H9 (cell line): ENCODE measurements around the gene TEX55. TPM values are rescaled to one million over a fixed set of nuclear protein-coding genes. Genes with fewer than 3 reads are reported as not detected.

ENCODE experiments used
- DNase-seq: peaks from one replicate; pipeline ENCODE4 v3.0.0-alpha.2; 2017
- H2AFZ ChIP-seq: one replicate; pipeline ENCODE4 v1.6.1; 2013; ENCODE audit warnings: mild to moderate bottlenecking, low read length, control low read depth, moderate library complexity
- H2AK5ac ChIP-seq: 2 replicates; pipeline ENCODE4 v1.6.1; 2013; ENCODE audit warnings: low read length, control low read depth, mixed read lengths; ENCODE audit not compliant: insufficient read length
- H2BK120ac ChIP-seq: one replicate; pipeline ENCODE4 v1.6.1; 2013; ENCODE audit warnings: low read depth, mild to moderate bottlenecking, low read length, control low read depth, inconsistent platforms; ENCODE audit not compliant: poor library complexity, severe bottlenecking
- H2BK12ac ChIP-seq: 2 replicates; pipeline ENCODE4 v1.6.1; 2013; ENCODE audit warnings: low read length, control low read depth, mixed read lengths, low read depth; ENCODE audit not compliant: insufficient read length
- H2BK15ac ChIP-seq: 2 replicates; pipeline ENCODE4 v1.6.1; 2013; ENCODE audit warnings: low read depth, low read length, control low read depth
- H2BK20ac ChIP-seq: one replicate; pipeline ENCODE4 v1.6.1; 2013; ENCODE audit warnings: low read depth, mild to moderate bottlenecking, low read length, control low read depth, inconsistent platforms; ENCODE audit not compliant: poor library complexity, severe bottlenecking
- H2BK5ac ChIP-seq: 2 replicates; pipeline ENCODE4 v1.6.1; 2013; ENCODE audit warnings: low read length, control low read depth, mixed read lengths; ENCODE audit not compliant: insufficient read length
- H3K14ac ChIP-seq: 2 replicates; pipeline ENCODE4 v1.6.1; 2013; ENCODE audit warnings: low read length, control low read depth; ENCODE audit not compliant: insufficient read depth
- H3K18ac ChIP-seq: 2 replicates; pipeline ENCODE4 v1.6.1; 2013; ENCODE audit warnings: low read depth, mild to moderate bottlenecking, mixed read lengths, low read length, control low read depth; ENCODE audit not compliant: insufficient read length
- H3K23ac ChIP-seq: 2 replicates; pipeline ENCODE4 v1.6.1; 2013; ENCODE audit warnings: low read length, control low read depth, mixed read lengths, low read depth; ENCODE audit not compliant: insufficient read length
- H3K23me2 ChIP-seq: 2 replicates; pipeline ENCODE4 v1.6.1; 2013; ENCODE audit warnings: low read depth, mild to moderate bottlenecking, mixed read lengths, low read length, control low read depth; ENCODE audit not compliant: insufficient read length, poor library complexity, severe bottlenecking
- H3K27ac ChIP-seq: 2 replicates; pipeline ENCODE4 v1.5.1; 2013; ENCODE audit warnings: low read length, control low read depth, mixed read lengths, low read depth; ENCODE audit not compliant: insufficient read length
- H3K27me3 ChIP-seq: 2 replicates; pipeline ENCODE4 v1.6.1; 2013; ENCODE audit warnings: low read length, control low read depth, inconsistent platforms; ENCODE audit not compliant: insufficient read depth
- H3K4ac ChIP-seq: 2 replicates; pipeline ENCODE4 v1.6.1; 2013; ENCODE audit warnings: low read depth, mild to moderate bottlenecking, control low read depth, inconsistent platforms, low read length, moderate library complexity
- H3K4me1 ChIP-seq: 2 replicates; pipeline ENCODE4 v1.6.1; 2013; ENCODE audit warnings: low read length, control low read depth, inconsistent platforms; ENCODE audit not compliant: insufficient read depth
- H3K4me2 ChIP-seq: 2 replicates; pipeline ENCODE4 v1.6.1; 2013; ENCODE audit warnings: low read length, control low read depth, mixed read lengths; ENCODE audit not compliant: insufficient read length, insufficient read depth
- H3K56ac ChIP-seq: 2 replicates; pipeline ENCODE4 v1.6.1; 2013; ENCODE audit warnings: low read depth, mild to moderate bottlenecking, mixed read lengths, low read length, control low read depth; ENCODE audit not compliant: insufficient read length
- H3K79me1 ChIP-seq: 2 replicates; pipeline ENCODE4 v1.6.1; 2013; ENCODE audit warnings: low read depth, mild to moderate bottlenecking, moderate library complexity, low read length, control low read depth, inconsistent platforms; ENCODE audit not compliant: insufficient read depth, poor library complexity, severe bottlenecking
- H3K79me2 ChIP-seq: 2 replicates; pipeline ENCODE4 v1.6.1; 2013; ENCODE audit warnings: low read length, control low read depth, inconsistent platforms; ENCODE audit not compliant: insufficient read depth
- H3K9ac ChIP-seq: 2 replicates; pipeline ENCODE4 v1.6.1; 2013; ENCODE audit warnings: low read length, control low read depth, mixed read lengths; ENCODE audit not compliant: insufficient read length; ENCODE audit errors: extremely low read depth
- H3K9me3 ChIP-seq: one replicate; pipeline ENCODE4 v1.6.1; 2013; ENCODE audit warnings: low read depth, low read length, inconsistent platforms; ENCODE audit not compliant: control insufficient read depth
- H3T11ph ChIP-seq: one replicate; pipeline ENCODE4 v1.6.1; 2013; ENCODE audit warnings: mild to moderate bottlenecking, low read length, control low read depth, inconsistent platforms
- H4K20me1 ChIP-seq: one replicate; pipeline ENCODE4 v1.6.1; 2013; ENCODE audit not compliant: control insufficient read depth, insufficient read length, insufficient read depth
- H4K5ac ChIP-seq: 2 replicates; pipeline ENCODE4 v1.6.1; 2013; ENCODE audit warnings: low read depth, mild to moderate bottlenecking, mixed read lengths, low read length, control low read depth; ENCODE audit not compliant: insufficient read length
- H4K8ac ChIP-seq: replicated peaks from 2 replicates; pipeline ENCODE4 v1.6.1; 2013; ENCODE audit warnings: low read length, control low read depth, mixed read lengths, low read depth; ENCODE audit not compliant: insufficient read length
- H4K91ac ChIP-seq: 2 replicates; pipeline ENCODE4 v1.6.1; 2013; ENCODE audit warnings: low read depth, mild to moderate bottlenecking, moderate library complexity, mixed read lengths, low read length, control low read depth; ENCODE audit not compliant: insufficient read length
- H3K27ac Mint-ChIP-seq, 3 experiments: 2 replicates in 2 of 3; 3 replicates in 1 of 3; pipeline ENCODE4 v1.8.0; 2020 to 2021; ENCODE audit warnings: mixed read lengths in 3 of 3, mild to moderate bottlenecking in 1 of 3, moderate library complexity in 1 of 3
- H3K27me3 Mint-ChIP-seq: 2 replicates; pipeline ENCODE4 v1.8.0; 2021; ENCODE audit warnings: low read depth, mild to moderate bottlenecking, moderate library complexity, mixed read lengths
- H3K36me3 Mint-ChIP-seq, 3 experiments: 2 replicates in 2 of 3; 3 replicates in 1 of 3; pipeline ENCODE4 v1.8.0; 2020 to 2021; ENCODE audit warnings: low read depth in 3 of 3, mixed read lengths in 3 of 3; ENCODE audit not compliant: insufficient read depth in 1 of 3
- H3K4me1 Mint-ChIP-seq, 2 experiments: 2 replicates each; pipeline ENCODE4 v1.8.0; 2020; ENCODE audit warnings: mixed read lengths in 2 of 2
- H3K4me3 Mint-ChIP-seq, 2 experiments: 2 replicates in 1 of 2; 3 replicates in 1 of 2; pipeline ENCODE4 v1.8.0; 2020 to 2021; ENCODE audit warnings: mild to moderate bottlenecking in 2 of 2, mixed read lengths in 2 of 2, moderate library complexity in 1 of 2
- H3K9me3 Mint-ChIP-seq, 2 experiments: 2 replicates in 1 of 2; 3 replicates in 1 of 2; pipeline ENCODE4 v1.8.0; 2020; ENCODE audit warnings: mild to moderate bottlenecking in 2 of 2, mixed read lengths in 2 of 2, moderate library complexity in 1 of 2
- WGBS: extraction: QIAGEN DNeasy Blood & Tissue Kit; methylation state at CpG from one replicate; pipeline ENCODE4 v1.1.7; 2013; ENCODE audit warnings: missing lambda C conversion rate, low lambda C conversion rate, mixed read lengths; ENCODE audit not compliant: insufficient read length; ENCODE audit errors: extremely low coverage; 5-methylcytosine and 5-hydroxymethylcytosine counted together
- total RNA-seq: library from RNA; stranded (reverse); gene quantifications from 2 replicates; pipeline ENCODE4 v1.2.1, GENCODE V29; 2021
- TF ChIP-seq, protein P1 (sequence below): fragments of 200-600 bp; sonication (generic); conservative IDR thresholded peaks from 3 replicates; pipeline ENCODE4 v1.8.0; 2021; ENCODE audit warnings: antibody characterized with exemption, mild to moderate bottlenecking

The TEX55 gene
- total RNA-seq, 1 experiment from 2014 or later: not detected

DNA sequence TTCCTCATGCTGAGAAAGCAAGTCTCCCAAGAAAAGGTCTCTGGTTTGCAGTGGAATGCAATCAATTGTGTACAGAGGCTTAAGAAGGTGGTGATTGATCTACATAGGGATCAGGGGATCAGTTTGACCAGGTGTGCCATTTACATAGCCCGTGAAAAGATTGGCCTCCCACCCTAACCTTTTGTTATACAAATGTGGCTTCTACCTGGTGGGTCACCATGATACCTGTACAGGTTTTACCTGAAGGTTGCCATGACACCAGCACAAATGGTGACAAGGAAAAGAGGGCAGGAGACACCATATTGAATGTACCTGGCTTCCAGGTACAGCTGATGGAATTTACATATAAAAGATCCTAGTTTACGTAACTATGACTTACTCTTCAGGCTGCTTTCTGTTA is 25.5 kb upstream of the TEX55 start:
- H3K36me3 Mint-ChIP-seq: peaks cover 42 to 61% (median 54%) of the 10 kb centered on the region in 3 experiments
- DNase-seq: peak; percentile 41
- Histone ChIP-seq H2BK120ac (no peak overlapping the region), H3K23me2 (no peaks in the 10 kb centered on the region), H3K18ac (no peak overlapping the region), H2BK12ac (no peak overlapping the region), H4K91ac (no peak overlapping the region), H2AK5ac (no peak overlapping the region), H3T11ph (no peak overlapping the region), H2BK15ac (no peak overlapping the region), H3K56ac (no peak overlapping the region), H3K79me1 (no peaks in the 10 kb centered on the region), H3K4me2 (no peak overlapping the region), H3K79me2 (no peaks in the 10 kb centered on the region), H3K4me1 (no peaks in the 10 kb centered on the region), H3K9ac (no peak overlapping the region), H3K14ac (no peak overlapping the region), H2AFZ (no peak overlapping the region), H3K9me3 (peaks cover 42% of the 10 kb centered on the region), H4K5ac (no peak overlapping the region), H3K4ac (no peak overlapping the region), H3K27ac (peak overlapping the region; percentile 68), H3K27me3 (no peaks in the 10 kb centered on the region), H3K23ac (no peak overlapping the region), H4K20me1 (no peaks in the 10 kb centered on the region), H2BK20ac (no peak overlapping the region), H4K8ac (no peak overlapping the region), H2BK5ac (no peak overlapping the region)
- no peak overlapping the region for H3K4me3 Mint-ChIP-seq
- TF ChIP-seq, protein P1, sequence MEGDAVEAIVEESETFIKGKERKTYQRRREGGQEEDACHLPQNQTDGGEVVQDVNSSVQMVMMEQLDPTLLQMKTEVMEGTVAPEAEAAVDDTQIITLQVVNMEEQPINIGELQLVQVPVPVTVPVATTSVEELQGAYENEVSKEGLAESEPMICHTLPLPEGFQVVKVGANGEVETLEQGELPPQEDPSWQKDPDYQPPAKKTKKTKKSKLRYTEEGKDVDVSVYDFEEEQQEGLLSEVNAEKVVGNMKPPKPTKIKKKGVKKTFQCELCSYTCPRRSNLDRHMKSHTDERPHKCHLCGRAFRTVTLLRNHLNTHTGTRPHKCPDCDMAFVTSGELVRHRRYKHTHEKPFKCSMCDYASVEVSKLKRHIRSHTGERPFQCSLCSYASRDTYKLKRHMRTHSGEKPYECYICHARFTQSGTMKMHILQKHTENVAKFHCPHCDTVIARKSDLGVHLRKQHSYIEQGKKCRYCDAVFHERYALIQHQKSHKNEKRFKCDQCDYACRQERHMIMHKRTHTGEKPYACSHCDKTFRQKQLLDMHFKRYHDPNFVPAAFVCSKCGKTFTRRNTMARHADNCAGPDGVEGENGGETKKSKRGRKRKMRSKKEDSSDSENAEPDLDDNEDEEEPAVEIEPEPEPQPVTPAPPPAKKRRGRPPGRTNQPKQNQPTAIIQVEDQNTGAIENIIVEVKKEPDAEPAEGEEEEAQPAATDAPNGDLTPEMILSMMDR: no peak
- peaks cover 55 to 61% of the 10 kb centered on the region in 2 experiments for H3K9me3 Mint-ChIP-seq
- no CpG with 5 or more reads among the region's 2 CpGs for WGBS
- peaks cover 6% of the 10 kb centered on the region; the same call in 1 of the 2 replicates for H3K27me3 Mint-ChIP-seq
- H3K27ac Mint-ChIP-seq: peak overlapping the region; percentile 16 to 93 (median 37); a peak in 5 of 7 replicates
- H3K4me1 Mint-ChIP-seq: peaks cover 25 to 28% of the 10 kb centered on the region in 2 experiments
